Karpas-422 (cell line): Measurements from ENCODE around the gene ERC1. TPM values are rescaled to one million over a fixed set of nuclear protein-coding genes. Genes with fewer than 3 reads are reported as not detected.

Source experiments
- DNase-seq: peaks from one replicate; pipeline ENCODE4 v3.0.0-alpha.2; 2015
- H2AFZ ChIP-seq: fragments of 200-600 bp; sonication (generic); 2 replicates; pipeline ENCODE4 v1.6.1; 2014; ENCODE audit warnings: antibody characterized with exemption, low read length, mixed read lengths
- H3K27ac ChIP-seq: fragments of 200-600 bp; sonication (generic); 2 replicates; pipeline ENCODE4 v1.5.1; 2014; ENCODE audit warnings: mild to moderate bottlenecking, low read length, moderate library complexity
- H3K27me3 ChIP-seq: fragments of 200-600 bp; sonication (generic); 2 replicates; pipeline ENCODE4 v1.6.1; 2014; ENCODE audit warnings: low read length, mixed read lengths
- H3K36me3 ChIP-seq: fragments of 200-600 bp; sonication (generic); 2 replicates; pipeline ENCODE4 v1.6.1; 2014; ENCODE audit warnings: low read length, mixed read lengths; ENCODE audit not compliant: insufficient read depth
- H3K4me1 ChIP-seq: fragments of 200-600 bp; sonication (generic); 2 replicates; pipeline ENCODE4 v1.6.1; 2014; ENCODE audit warnings: mild to moderate bottlenecking, low read length, mixed read lengths
- H3K4me2 ChIP-seq: fragments of 200-600 bp; sonication (generic); 2 replicates; pipeline ENCODE4 v1.6.1; 2014; ENCODE audit warnings: low read length, low read depth, mild to moderate bottlenecking; ENCODE audit not compliant: poor library complexity, severe bottlenecking
- H3K4me3 ChIP-seq: fragments of 200-600 bp; sonication (generic); 2 replicates; pipeline ENCODE4 v1.5.1; 2014; ENCODE audit warnings: mild to moderate bottlenecking, antibody characterized with exemption, low read length, mixed read lengths
- H3K79me2 ChIP-seq: fragments of 200-600 bp; sonication (generic); 2 replicates; pipeline ENCODE4 v1.6.1; 2014; ENCODE audit warnings: mild to moderate bottlenecking, low read length, mixed read lengths
- H3K9ac ChIP-seq: fragments of 200-600 bp; sonication (generic); 2 replicates; pipeline ENCODE4 v1.6.0; 2014; ENCODE audit warnings: low read length
- H3K9me2 ChIP-seq: fragments of 200-600 bp; sonication (generic), shearing (Covaris generic); replicated peaks from 2 replicates; pipeline ENCODE4 v1.6.0; 2014; ENCODE audit warnings: mild to moderate bottlenecking, low read length, moderate library complexity; ENCODE audit not compliant: insufficient read depth
- H3K9me3 ChIP-seq: fragments of 300-700, 200-600 bp; sonication (generic); 2 replicates; pipeline ENCODE4 v1.6.1; 2014; ENCODE audit warnings: low read length, mixed read lengths
- H4K20me1 ChIP-seq: fragments of 200-600 bp; sonication (generic); 2 replicates; pipeline ENCODE4 v1.6.1; 2014; ENCODE audit warnings: mild to moderate bottlenecking, antibody characterized with exemption, low read length, low read depth; ENCODE audit not compliant: insufficient read depth
- total RNA-seq: library from RNA; depleted of rRNA; stranded (reverse); fragments of >200 nt; shearing (Covaris generic); gene quantifications from 2 replicates; pipeline ENCODE4 v1.2.3, GENCODE V29; 2014; ENCODE audit warnings: low replicate concordance

The ERC1 gene
- total RNA-seq, 1 experiment from 2014 or later: 20.3 TPM

- Histone ChIP-seq H3K36me3 (no peaks in the 10 kb centered on the region), H3K9me3 (no peaks in the 10 kb centered on the region)
Observed at GRCh38 chr12:1434296-1434955, 443.4 kb downstream of the ERC1 start.

DNA sequence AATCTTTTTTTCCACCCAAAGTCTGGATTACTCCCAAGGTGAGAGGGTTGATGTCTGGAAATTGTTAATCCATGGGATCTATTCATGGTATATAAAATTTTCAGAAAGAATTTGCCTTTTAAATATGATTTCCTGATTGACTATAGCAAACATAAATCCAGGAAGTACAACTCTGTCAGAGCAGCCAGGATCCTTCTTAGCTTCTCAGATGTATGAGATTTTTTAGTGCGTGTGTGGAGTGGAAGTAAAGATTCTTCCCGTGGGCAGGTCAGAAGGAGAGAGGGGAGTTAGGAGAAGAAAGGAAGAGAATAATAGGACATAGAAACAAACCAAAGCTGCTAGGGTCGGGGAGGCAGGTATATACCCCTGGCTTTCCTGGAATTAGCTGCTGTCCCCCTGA lies 444.0 kb downstream of the ERC1 start:
- Histone ChIP-seq H4K20me1 (no peaks in the 10 kb centered on the region), H2AFZ (no peak overlapping the region), H3K4me1 (no peaks in the 10 kb centered on the region), H3K9ac (no peak overlapping the region), H3K4me3 (no peak overlapping the region), H3K27ac (no peak overlapping the region), H3K36me3 (no peaks in the 10 kb centered on the region), H3K9me2 (no peaks in the 10 kb centered on the region), H3K79me2 (no peaks in the 10 kb centered on the region), H3K27me3 (no peaks in the 10 kb centered on the region), H3K9me3 (no peaks in the 10 kb centered on the region), H3K4me2 (no peak overlapping the region)
- no peak for DNase-seq

More at GRCh38 chr12:1434296-1434955, 443.4 kb downstream of the ERC1 start:
- Histone ChIP-seq H3K27me3 (no peaks in the 10 kb centered on the region), H3K4me1 (no peaks in the 10 kb centered on the region), H2AFZ (no peak overlapping the region), H3K79me2 (no peaks in the 10 kb centered on the region), H3K4me2 (no peak overlapping the region), H3K4me3 (no peak overlapping the region), H4K20me1 (no peaks in the 10 kb centered on the region), H3K27ac (no peak overlapping the region), H3K9ac (no peak overlapping the region), H3K9me2 (no peaks in the 10 kb centered on the region)
- no peak for DNase-seq

DNA sequence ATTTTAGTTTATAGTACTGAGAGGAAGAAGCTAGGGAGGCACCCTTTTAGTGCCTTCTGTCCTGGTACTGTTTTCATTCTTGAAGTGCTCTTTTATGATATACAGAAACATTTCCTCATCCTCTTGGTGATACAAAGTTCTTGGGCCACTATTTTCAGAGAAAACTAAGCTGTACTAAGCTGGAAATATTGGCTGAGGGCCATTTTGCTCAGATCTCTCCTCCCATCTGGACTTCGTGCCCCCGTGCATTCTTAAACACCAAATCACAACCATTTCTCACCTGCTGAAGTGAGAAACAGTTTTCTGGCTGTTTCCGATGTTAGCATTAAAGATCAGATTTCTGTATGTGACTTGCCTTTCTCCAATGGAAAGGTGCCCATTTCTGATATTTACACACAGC lies 444.4 kb downstream of the ERC1 start:
- H3K4me2 ChIP-seq: no peak overlapping the region
- no peaks in the 10 kb centered on the region for H3K4me1 ChIP-seq
- H3K36me3 ChIP-seq: no peaks in the 10 kb centered on the region
- no peak overlapping the region for H3K4me3 ChIP-seq
- H3K27me3 ChIP-seq: no peaks in the 10 kb centered on the region
- H2AFZ ChIP-seq: no peak overlapping the region
- H3K79me2 ChIP-seq: no peaks in the 10 kb centered on the region
- H3K9ac ChIP-seq: no peak overlapping the region
- no peaks in the 10 kb centered on the region for H3K9me2 ChIP-seq
- H3K27ac ChIP-seq: no peak overlapping the region
- H3K9me3 ChIP-seq: no peaks in the 10 kb centered on the region
- no peaks in the 10 kb centered on the region for H4K20me1 ChIP-seq
- no peak for DNase-seq

GRCh38 chr12:1436015-1436414 lies 445.0 kb downstream of the ERC1 start:
- H3K9ac ChIP-seq: no peak overlapping the region
- no peak overlapping the region for H3K4me3 ChIP-seq
- H3K9me2 ChIP-seq: no peaks in the 10 kb centered on the region
- H3K79me2 ChIP-seq: no peaks in the 10 kb centered on the region
- H4K20me1 ChIP-seq: no peaks in the 10 kb centered on the region
- no peaks in the 10 kb centered on the region for H3K27me3 ChIP-seq
- H3K4me2 ChIP-seq: no peak overlapping the region
- no peaks in the 10 kb centered on the region for H3K4me1 ChIP-seq
- no peak for DNase-seq
- H3K27ac ChIP-seq: no peak overlapping the region
- no peaks in the 10 kb centered on the region for H3K36me3 ChIP-seq
- no peak overlapping the region for H2AFZ ChIP-seq
- H3K9me3 ChIP-seq: no peaks in the 10 kb centered on the region

- H3K9ac ChIP-seq: no peak overlapping the region
Observed at GRCh38 chr12:1436981-1437380, 446.0 kb downstream of the ERC1 start.

GRCh38 chr12:1439201-1439600 lies 448.2 kb downstream of the ERC1 start:
- Histone ChIP-seq H3K27me3 (no peaks in the 10 kb centered on the region), H3K79me2 (no peaks in the 10 kb centered on the region), H3K36me3 (no peaks in the 10 kb centered on the region), H3K9me3 (no peaks in the 10 kb centered on the region), H3K9ac (no peak overlapping the region), H3K27ac (no peak overlapping the region), H3K4me1 (no peaks in the 10 kb centered on the region), H2AFZ (no peak overlapping the region), H4K20me1 (no peaks in the 10 kb centered on the region), H3K4me2 (no peak overlapping the region), H3K9me2 (no peaks in the 10 kb centered on the region), H3K4me3 (no peak overlapping the region)
- no peak for DNase-seq

More at GRCh38 chr12:1436981-1437380, 446.0 kb downstream of the ERC1 start:
- Histone ChIP-seq H3K9me2 (no peaks in the 10 kb centered on the region), H3K36me3 (no peaks in the 10 kb centered on the region), H3K79me2 (no peaks in the 10 kb centered on the region), H3K27me3 (no peaks in the 10 kb centered on the region), H4K20me1 (no peaks in the 10 kb centered on the region), H3K27ac (no peak overlapping the region), H3K4me1 (no peaks in the 10 kb centered on the region), H3K4me3 (no peak overlapping the region), H2AFZ (no peak overlapping the region), H3K9me3 (no peaks in the 10 kb centered on the region), H3K4me2 (no peak overlapping the region)
- no peak for DNase-seq

- Histone ChIP-seq H3K79me2 (no peaks in the 10 kb centered on the region), H3K4me2 (no peak overlapping the region), H3K4me1 (no peaks in the 10 kb centered on the region), H3K27ac (no peak overlapping the region), H3K27me3 (no peaks in the 10 kb centered on the region), H3K36me3 (no peaks in the 10 kb centered on the region), H3K9ac (no peak overlapping the region), H2AFZ (no peak overlapping the region), H3K9me3 (no peaks in the 10 kb centered on the region), H3K9me2 (no peaks in the 10 kb centered on the region), H4K20me1 (no peaks in the 10 kb centered on the region), H3K4me3 (no peak overlapping the region)
- DNase-seq: no peak
Observed at GRCh38 chr12:1439687-1440086, 448.7 kb downstream of the ERC1 start.

- no peaks in the 10 kb centered on the region for H3K9me2 ChIP-seq
- no peaks in the 10 kb centered on the region; the same call in none of the 2 replicates for H3K36me3 ChIP-seq
- no peaks in the 10 kb centered on the region for H3K9me3 ChIP-seq
- no peak overlapping the region for H3K4me2 ChIP-seq
- no peak for DNase-seq
- H3K79me2 ChIP-seq: no peaks in the 10 kb centered on the region
- H3K9ac ChIP-seq: no peak overlapping the region
- no peaks in the 10 kb centered on the region for H3K27me3 ChIP-seq
- no peak overlapping the region for H2AFZ ChIP-seq
- no peaks in the 10 kb centered on the region for H3K4me1 ChIP-seq
- H3K27ac ChIP-seq: no peak overlapping the region
- H4K20me1 ChIP-seq: no peaks in the 10 kb centered on the region
- no peak overlapping the region for H3K4me3 ChIP-seq
Observed at GRCh38 chr12:1443421-1444141, 452.6 kb downstream of the ERC1 start.
